ENCODE measurements around the gene KIF1A. TPM values are rescaled to one million over a fixed set of nuclear protein-coding genes. Genes with fewer than 3 reads are reported as not detected.

The KIF1A gene
- total RNA-seq, 8 experiments from 2014 or later, result 0.36 to 180 (median 118) TPM

- peaks cover 14% of the 10 kb centered on the region in 2 donors for H3K4me1 ChIP-seq (replicated peaks in 1 of 2)
- H3K4me3 ChIP-seq, result no peak overlapping the region
- in situ Hi-C loops (cut with MboI; ENCODE audit: low pct_unique_long_range_greater_than_20kb in 2 of 9, low sequenced_read_pairs in 9 of 9, unreplicated experiment in 9 of 9), result no loop called here
- 0 to 100% (median 92%) methylated on average over 1 to 8 of the region's 17 CpGs for WGBS, 10 experiments
- no peak overlapping the region for H3K27ac ChIP-seq
- no peak for ATAC-seq (replicated peaks in 6 of 8)
Measured at GRCh38 chr2:240813231-240813921, 6.6 kb downstream of the KIF1A start.

- in situ Hi-C loops (cut with MboI; ENCODE audit: low pct_unique_long_range_greater_than_20kb in 2 of 9, low sequenced_read_pairs in 9 of 9, unreplicated experiment in 9 of 9), result no loop called here
- Histone ChIP-seq H3K4me3 (no peak overlapping the region), H3K4me1 (replicated peaks in 1 of 2) (peaks cover 8% of the 10 kb centered on the region in 2 donors), H3K27ac (no peak overlapping the region)
- 40 to 100% (median 89%) methylated on average over 1 to 13 of the region's 20 CpGs; no CpG with 5 or more reads in 3 of the 10 experiments for WGBS, 10 experiments
- ATAC-seq (replicated peaks in 6 of 8), result no peak
Measured at GRCh38 chr2:240812721-240813120, 7.3 kb downstream of the KIF1A start.

GRCh38 chr2:240812301-240812680, 7.7 kb downstream of the KIF1A start:
- Histone ChIP-seq H3K4me1 (replicated peaks in 1 of 2) (peaks cover 3 to 4% of the 10 kb centered on the region in 2 donors), H3K27ac (no peak overlapping the region), H3K4me3 (no peak overlapping the region)
- WGBS, 10 experiments, result 80 to 100% (median 100%) methylated on average over 1 to 3 of the region's 10 CpGs; no CpG with 5 or more reads in 5 of the 10 experiments
- ATAC-seq (replicated peaks in 6 of 8), result no peak
- in situ Hi-C loops (cut with MboI; ENCODE audit: low pct_unique_long_range_greater_than_20kb in 2 of 9, low sequenced_read_pairs in 9 of 9, unreplicated experiment in 9 of 9), result no loop called here

- 7 to 100% (median 79%) methylated on average over 1 to 6 of the region's 17 CpGs; no CpG with 5 or more reads in 2 of the 10 experiments for WGBS, 10 experiments
- no peak overlapping the region for H3K4me3 ChIP-seq
- no peaks in the 10 kb centered on the region for H3K4me1 ChIP-seq (replicated peaks in 1 of 2)
- H3K27ac ChIP-seq, result no peak overlapping the region
- ATAC-seq (replicated peaks in 6 of 8), result no peak
- in situ Hi-C loops (cut with MboI; ENCODE audit: low pct_unique_long_range_greater_than_20kb in 2 of 9, low sequenced_read_pairs in 9 of 9, unreplicated experiment in 9 of 9), result no loop called here
Measured at GRCh38 chr2:240811346-240812300, 8.4 kb downstream of the KIF1A start.

- WGBS, 10 experiments, result 20 to 100% (median 89%) methylated on average over 1 to 14 of the region's 16 CpGs; no CpG with 5 or more reads in 2 of the 10 experiments
- Histone ChIP-seq H3K27ac (no peak overlapping the region), H3K4me3 (no peak overlapping the region), H3K4me1 (replicated peaks in 1 of 2) (no peaks in the 10 kb centered on the region)
- no peak for ATAC-seq (replicated peaks in 6 of 8)
- in situ Hi-C loops (cut with MboI; ENCODE audit: low pct_unique_long_range_greater_than_20kb in 2 of 9, low sequenced_read_pairs in 9 of 9, unreplicated experiment in 9 of 9), result no loop called here
Measured at GRCh38 chr2:240810621-240811020, 9.4 kb downstream of the KIF1A start.

GRCh38 chr2:240810199-240810598, 9.8 kb downstream of the KIF1A start:
- no peak overlapping the region for H3K4me3 ChIP-seq
- H3K27ac ChIP-seq, result no peak overlapping the region
- no peak for ATAC-seq (replicated peaks in 6 of 8)
- no peaks in the 10 kb centered on the region for H3K4me1 ChIP-seq (replicated peaks in 1 of 2)
- WGBS, 10 experiments, result 46 to 100% (median 80%) methylated on average over 3 to 6 of the region's 6 CpGs; no CpG with 5 or more reads in 1 of the 10 experiments
- in situ Hi-C loops (cut with MboI; ENCODE audit: low pct_unique_long_range_greater_than_20kb in 2 of 9, low sequenced_read_pairs in 9 of 9, unreplicated experiment in 9 of 9), result no loop called here

GRCh38 chr2:240809276-240809675, 10.7 kb downstream of the KIF1A start:
- Histone ChIP-seq H3K4me1 (replicated peaks in 1 of 2) (no peaks in the 10 kb centered on the region), H3K4me3 (no peak overlapping the region), H3K27ac (no peak overlapping the region)
- in situ Hi-C loops (cut with MboI; ENCODE audit: low pct_unique_long_range_greater_than_20kb in 2 of 9, low sequenced_read_pairs in 9 of 9, unreplicated experiment in 9 of 9), result no loop called here
- WGBS, 10 experiments, result 54 to 97% (median 89%) methylated on average over 3 to 9 of the region's 9 CpGs
- ATAC-seq (replicated peaks in 6 of 8), result no peak

GRCh38 chr2:240806459-240806858, 13.6 kb downstream of the KIF1A start:
- Histone ChIP-seq H3K27ac (no peak overlapping the region), H3K4me1 (replicated peaks in 1 of 2) (no peaks in the 10 kb centered on the region), H3K4me3 (no peak overlapping the region)
- ATAC-seq (replicated peaks in 6 of 8), result no peak
- in situ Hi-C loops (cut with MboI; ENCODE audit: low pct_unique_long_range_greater_than_20kb in 2 of 9, low sequenced_read_pairs in 9 of 9, unreplicated experiment in 9 of 9), result no loop called here
- 17 to 100% (median 100%) methylated on average over 1 to 2 of the region's 2 CpGs; no CpG with 5 or more reads in 2 of the 10 experiments for WGBS, 10 experiments

- no peak overlapping the region for H3K4me3 ChIP-seq
- in situ Hi-C loops (cut with MboI; ENCODE audit: low pct_unique_long_range_greater_than_20kb in 2 of 9, low sequenced_read_pairs in 9 of 9, unreplicated experiment in 9 of 9), result no loop called here
- H3K4me1 ChIP-seq (replicated peaks in 1 of 2), result no peaks in the 10 kb centered on the region
- H3K27ac ChIP-seq, result no peak overlapping the region
- no peak for ATAC-seq (replicated peaks in 6 of 8)
- 0 to 100% (median 86%) methylated on average over 1 to 4 of the region's 4 CpGs for WGBS, 10 experiments
Measured at GRCh38 chr2:240806006-240806405, 14.0 kb downstream of the KIF1A start.

- Histone ChIP-seq H3K4me3 (no peak overlapping the region), H3K4me1 (replicated peaks in 1 of 2) (no peaks in the 10 kb centered on the region), H3K27ac (no peak overlapping the region)
- in situ Hi-C loops (cut with MboI; ENCODE audit: low pct_unique_long_range_greater_than_20kb in 2 of 9, low sequenced_read_pairs in 9 of 9, unreplicated experiment in 9 of 9), result no loop called here
- 38 to 100% (median 86%) methylated on average over 1 to 7 of the region's 8 CpGs for WGBS, 10 experiments
- ATAC-seq (replicated peaks in 6 of 8), result no peak
Measured at GRCh38 chr2:240803191-240803590, 16.8 kb downstream of the KIF1A start.

- H3K4me1 ChIP-seq (replicated peaks in 1 of 2), result peaks cover 0 to 3% of the 10 kb centered on the region in 2 donors
- WGBS, 10 experiments, result 51 to 100% (median 89%) methylated on average over 2 to 9 of the region's 14 CpGs; no CpG with 5 or more reads in 1 of the 10 experiments
- in situ Hi-C loops (cut with MboI; ENCODE audit: low pct_unique_long_range_greater_than_20kb in 2 of 9, low sequenced_read_pairs in 9 of 9, unreplicated experiment in 9 of 9), result no loop called here
- peak in 1 of 8 experiments; percentile 18 for ATAC-seq (replicated peaks in 6 of 8)
- no peak overlapping the region for H3K27ac ChIP-seq
- H3K4me3 ChIP-seq, result no peak overlapping the region
Measured at GRCh38 chr2:240799033-240799820, 20.8 kb downstream of the KIF1A start.

GRCh38 chr2:240798327-240798905, 21.6 kb downstream of the KIF1A start:
- no peak for ATAC-seq (replicated peaks in 6 of 8)
- in situ Hi-C loops (cut with MboI; ENCODE audit: low pct_unique_long_range_greater_than_20kb in 2 of 9, low sequenced_read_pairs in 9 of 9, unreplicated experiment in 9 of 9), result no loop called here
- 40 to 100% (median 93%) methylated on average over 1 to 12 of the region's 17 CpGs; no CpG with 5 or more reads in 2 of the 10 experiments for WGBS, 10 experiments

More at GRCh38 chr2:240798327-240798905, 21.6 kb downstream of the KIF1A start:
- Histone ChIP-seq H3K4me1 (replicated peaks in 1 of 2) (peaks cover under 1 to 11% of the 10 kb centered on the region in 2 donors), H3K4me3 (no peak overlapping the region), H3K27ac (no peak overlapping the region)
